Measurements from ENCODE around the gene NEURL2. TPM values are rescaled to one million over a fixed set of nuclear protein-coding genes. Genes with fewer than 3 reads are reported as not detected.

Gene NEURL2
- total RNA-seq, 1 experiment from 2014 or later: 9.0 TPM

DNA sequence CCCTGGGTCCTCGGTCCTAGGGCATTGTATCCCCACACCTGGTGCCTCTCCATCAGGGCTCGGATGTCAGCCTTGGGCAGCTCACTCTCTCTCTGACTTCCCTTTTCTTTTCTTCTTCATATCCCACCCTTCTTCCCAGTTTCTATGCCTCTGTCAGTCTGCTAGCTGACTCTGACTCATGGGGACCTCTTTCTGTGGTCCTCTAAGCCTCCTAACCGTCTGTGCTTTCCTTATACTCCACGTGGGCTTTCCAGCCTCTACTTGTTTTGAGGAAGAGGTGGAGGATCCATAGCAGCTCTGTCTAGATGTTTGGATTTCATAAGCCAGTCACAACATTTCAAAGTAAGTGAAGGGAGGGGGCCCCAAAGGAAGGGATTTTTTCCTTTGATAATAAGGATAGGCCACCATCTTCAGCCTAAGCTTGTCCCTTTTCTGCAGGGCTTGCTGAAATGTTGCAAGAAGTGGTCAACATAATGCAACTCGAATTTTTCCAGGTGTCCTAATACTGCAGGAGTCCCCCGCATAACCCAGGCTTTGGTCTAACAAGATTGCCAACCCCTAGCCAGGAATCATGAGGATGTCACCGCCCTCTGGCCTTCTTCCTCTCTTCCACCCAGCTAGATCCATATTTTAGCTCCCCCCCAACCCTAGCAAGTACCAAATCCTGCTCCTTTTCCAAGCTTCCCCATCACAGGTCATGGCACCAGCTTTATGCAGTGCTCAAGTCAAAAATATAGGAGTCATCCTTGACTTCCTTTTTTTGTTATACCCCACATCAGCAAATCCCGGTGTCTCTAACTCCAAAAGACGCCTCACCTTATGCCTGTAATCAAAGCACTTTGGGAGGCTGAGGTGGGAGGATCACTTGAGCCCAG is 29.7 kb upstream of the NEURL2 start:
- peak; percentile 18 for DNase-seq (ENCODE audit: low read depth)

DNA sequence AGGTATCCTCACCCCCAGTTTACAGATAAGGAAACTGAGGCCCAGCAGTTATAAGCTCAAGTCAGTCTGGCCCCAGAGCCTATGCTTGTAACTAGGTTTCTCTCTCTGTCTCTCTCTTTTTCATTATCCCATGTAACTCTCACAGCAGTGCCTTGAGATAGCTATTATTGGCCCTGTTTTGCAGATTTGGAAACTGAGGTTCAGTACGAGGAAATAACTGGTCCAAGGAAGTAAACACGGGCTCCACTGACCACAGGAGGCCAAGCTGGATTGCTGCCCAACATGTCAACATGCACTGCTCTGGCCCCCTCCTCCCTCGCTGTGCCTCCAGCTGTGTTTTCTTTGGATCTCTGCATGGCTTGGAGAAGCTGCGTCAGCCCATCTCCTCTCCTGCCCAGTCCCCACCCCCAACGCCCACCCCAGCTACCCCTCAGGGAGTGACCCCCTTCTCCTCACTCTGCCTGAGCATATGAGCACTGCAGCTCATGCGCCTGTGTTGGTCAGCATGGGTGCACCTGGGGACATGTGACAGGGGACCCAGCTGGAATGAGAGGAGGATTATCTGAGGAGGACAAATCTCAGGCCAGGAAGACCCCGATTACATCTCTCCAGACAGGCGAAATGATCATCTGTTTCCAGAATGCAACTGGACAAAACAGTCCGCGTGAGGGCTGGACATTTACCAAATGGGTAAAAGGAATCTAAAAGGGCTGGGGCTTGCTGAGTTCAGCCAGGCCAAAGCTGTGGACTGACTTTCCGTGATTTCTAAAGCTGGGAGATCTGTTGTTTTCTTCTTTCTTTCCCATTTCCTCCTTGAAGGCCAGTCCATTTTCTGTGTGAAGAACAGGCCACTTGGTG is 28.8 kb upstream of the NEURL2 start:
- peak; percentile 65 for DNase-seq (ENCODE audit: low read depth)

DNA sequence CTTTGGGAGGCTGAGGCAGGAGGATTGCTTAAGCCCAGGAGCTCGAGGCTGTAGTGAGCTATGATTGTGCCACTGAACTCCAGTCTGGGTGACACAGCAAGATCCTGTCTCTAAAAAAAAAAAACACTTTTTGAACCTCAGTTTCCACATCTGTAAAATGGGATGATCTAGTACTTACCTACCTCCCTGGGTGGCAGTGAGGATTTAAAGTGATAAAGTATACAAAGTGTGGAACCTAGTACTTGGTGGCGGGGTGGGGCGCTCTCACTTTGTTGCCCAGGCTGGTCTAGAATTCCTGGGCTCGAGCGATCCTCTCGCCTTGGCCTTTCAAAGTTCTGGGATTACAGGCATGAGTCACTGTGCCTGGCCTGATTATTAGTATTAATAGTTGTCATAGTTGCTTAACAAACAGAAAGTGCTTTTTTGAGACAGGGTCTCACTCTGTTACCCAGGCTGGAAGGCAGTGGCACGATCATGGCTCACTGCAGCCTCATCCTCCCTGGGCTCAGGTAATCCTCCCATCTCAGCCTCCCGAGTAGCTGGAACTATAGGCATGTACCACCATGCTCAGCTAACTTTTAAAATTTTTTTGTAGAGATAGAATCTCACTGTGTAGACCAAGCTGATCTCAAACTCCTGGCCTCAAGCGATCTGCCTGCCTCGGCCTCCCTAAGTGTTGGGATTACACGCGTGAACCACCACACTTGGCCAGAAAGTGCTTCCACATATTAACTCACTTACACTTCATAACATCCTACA is 27.9 kb upstream of the NEURL2 start:
- no peak for DNase-seq (ENCODE audit: low read depth)

DNA sequence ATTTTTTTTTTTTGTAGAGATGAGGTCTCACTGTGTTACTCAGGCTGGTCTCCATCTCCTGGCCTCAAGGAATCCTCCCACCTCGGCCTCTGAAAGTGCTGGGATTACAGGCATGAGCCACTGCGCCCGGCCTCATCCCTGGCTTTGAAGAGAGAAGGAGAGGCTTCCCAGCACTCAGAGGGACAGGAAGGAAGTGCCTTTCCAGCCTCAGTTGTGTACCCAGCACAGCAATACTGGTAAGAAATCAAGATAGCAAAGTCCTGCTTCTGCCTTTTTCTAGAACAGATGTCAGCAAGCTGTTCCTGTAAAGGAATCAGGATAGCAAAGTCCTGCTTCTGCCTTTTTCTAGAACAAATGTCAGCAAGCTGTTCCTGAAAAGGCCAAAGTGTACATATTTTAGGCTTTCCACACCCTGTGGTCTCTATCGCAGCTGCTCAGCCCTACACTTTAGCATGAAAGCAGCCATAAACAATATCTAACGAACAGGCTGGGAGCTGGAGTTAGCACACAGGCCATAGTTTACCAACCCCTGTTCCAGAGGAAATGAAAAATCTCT is 27.3 kb upstream of the NEURL2 start:
- DNase-seq (ENCODE audit: low read depth): peak; percentile 81

DNA sequence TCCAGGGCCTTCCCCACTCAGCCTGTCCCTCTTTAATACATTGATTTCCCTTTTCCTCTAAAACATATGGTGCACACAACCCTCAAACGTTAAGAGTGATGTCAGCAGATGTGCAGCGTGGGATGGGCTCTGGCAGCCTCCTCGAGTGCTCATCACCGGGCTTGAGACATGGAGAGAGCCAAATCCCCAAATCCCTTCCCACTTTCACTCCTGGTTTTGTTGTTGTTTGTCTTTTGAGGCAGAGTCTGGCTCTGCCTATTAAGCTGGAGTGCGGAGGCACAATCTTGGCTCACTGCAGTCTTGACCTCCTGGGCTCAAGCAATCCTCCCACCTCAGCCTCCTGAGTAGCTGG is 26.8 kb upstream of the NEURL2 start:
- peak; percentile 75 for DNase-seq (ENCODE audit: low read depth)

DNA sequence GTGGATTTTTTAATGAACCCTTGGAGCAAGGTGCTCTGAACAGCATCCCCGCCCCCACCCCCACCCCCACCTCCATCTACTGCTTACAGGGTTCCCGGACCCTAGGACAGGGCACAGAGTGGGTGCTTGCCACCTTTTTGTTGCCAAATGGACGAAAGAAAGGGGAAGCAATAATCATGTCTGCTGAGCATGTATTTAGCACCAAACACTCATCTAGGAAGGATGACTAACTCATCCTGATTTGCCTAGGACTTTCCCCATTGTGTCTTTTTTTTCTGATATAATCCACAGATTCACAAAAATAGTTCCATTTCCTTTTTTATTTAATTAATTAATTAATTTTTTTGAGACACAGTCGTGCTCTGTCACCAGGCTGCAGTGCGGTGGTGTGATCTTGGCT is 22.1 kb upstream of the NEURL2 start:
- no peak for DNase-seq (ENCODE audit: low read depth)

DNA sequence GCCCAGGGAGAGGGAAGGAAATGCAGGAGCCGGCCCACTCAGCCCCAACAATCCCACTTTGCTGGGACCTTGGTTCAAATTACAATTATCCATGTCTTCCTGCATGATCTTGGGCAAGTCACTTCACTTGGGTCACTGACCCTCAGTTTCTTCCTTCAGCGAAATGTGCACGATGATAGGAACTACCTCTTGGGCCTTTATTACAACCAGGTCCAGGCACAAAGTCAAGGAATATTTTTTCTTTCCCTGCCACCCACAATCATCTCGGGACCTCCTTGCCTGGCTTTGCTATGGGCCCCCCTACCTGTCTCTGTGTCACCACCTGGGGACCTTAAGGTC is 21.3 kb upstream of the NEURL2 start:
- DNase-seq (ENCODE audit: low read depth): no peak

DNA sequence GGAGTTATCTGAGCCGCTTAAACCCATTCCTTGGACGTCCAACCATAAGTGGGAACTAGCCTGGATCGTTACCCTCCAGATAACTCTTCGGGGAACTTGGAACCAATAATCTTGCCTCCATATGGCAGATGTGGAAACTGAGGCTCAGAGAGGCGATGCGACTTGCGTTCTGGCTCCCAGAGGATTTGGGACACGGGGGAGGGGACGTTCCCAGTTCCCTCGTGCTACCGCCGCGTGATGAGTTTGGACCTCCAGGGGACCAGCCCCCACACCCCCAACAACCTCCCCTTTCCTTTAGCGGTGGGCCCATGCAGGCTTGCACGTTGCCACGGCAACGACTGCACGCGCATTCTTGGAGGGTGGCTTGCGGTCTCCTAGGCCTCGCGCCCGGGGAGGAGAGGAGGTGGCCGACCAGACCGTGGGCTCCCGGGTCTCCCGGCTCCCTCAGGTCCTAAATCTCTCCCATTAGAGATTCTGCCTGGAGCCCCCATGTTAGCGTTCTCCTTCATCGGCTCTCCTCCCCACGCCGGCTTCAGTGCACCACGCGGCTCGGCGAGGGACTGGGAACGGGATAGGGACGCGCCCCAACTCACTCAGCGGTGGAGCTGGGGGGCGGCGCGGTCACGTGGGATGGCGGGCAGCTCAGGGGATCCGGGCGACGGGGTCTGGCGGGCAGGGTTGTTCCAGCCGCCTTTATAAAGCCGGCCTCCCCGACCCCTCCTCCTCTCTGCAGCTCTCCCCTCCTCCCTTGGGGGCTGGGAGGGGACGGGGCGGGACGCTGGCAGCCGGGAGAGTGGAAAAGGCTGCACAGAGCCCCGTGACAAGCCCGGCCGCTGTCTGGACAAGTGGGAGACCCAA is 20.7 kb upstream of the NEURL2 start, which contains the start of gene PLTP:
Gene PLTP, minus strand, starts transcription at position 670 of the 858 bp plus-strand sequence. CDS start 703 bp downstream, outside the sequence.
- peak; percentile 32 for DNase-seq (ENCODE audit: low read depth)

DNA sequence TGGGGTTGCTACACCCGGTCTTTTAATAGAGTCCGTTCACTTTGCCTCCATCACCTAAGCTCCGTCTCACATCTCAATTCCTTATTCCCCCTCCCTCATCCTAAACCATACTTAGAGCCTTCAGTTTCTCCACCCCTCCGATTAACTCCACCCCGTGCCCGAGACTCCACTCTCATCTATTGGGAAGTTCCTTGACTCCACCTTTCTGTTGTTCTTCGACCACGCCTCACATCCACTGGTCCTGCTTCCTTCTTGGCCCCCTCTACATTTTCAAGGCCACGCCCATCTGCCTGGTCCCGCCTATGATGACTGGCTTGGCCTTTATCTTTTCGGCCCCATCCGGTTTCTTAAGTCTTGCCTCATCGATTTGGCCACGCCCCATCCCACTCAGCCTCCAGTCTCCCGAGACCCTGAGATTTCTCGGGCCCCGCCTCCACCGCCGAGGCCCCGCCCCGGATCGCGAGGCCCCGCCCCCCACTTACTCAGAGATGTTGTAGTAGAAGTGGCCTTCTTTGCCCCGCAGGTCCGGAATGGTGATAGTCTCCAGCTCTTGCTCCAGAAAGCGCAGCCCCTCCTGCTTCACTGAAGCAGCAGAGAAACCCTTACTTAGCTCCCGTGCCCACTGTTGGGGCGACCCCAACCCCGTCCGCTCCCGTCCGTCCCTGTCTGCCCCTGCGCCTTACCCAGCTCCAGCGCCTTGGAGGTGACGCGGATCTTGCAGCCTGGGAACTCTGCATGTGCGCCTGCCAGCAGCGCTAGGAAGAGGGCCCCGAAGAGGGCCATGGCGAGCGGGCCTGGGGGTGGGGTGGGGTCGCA is 19.9 kb upstream of the NEURL2 start:
- DNase-seq (ENCODE audit: low read depth): peak; percentile 91

DNA sequence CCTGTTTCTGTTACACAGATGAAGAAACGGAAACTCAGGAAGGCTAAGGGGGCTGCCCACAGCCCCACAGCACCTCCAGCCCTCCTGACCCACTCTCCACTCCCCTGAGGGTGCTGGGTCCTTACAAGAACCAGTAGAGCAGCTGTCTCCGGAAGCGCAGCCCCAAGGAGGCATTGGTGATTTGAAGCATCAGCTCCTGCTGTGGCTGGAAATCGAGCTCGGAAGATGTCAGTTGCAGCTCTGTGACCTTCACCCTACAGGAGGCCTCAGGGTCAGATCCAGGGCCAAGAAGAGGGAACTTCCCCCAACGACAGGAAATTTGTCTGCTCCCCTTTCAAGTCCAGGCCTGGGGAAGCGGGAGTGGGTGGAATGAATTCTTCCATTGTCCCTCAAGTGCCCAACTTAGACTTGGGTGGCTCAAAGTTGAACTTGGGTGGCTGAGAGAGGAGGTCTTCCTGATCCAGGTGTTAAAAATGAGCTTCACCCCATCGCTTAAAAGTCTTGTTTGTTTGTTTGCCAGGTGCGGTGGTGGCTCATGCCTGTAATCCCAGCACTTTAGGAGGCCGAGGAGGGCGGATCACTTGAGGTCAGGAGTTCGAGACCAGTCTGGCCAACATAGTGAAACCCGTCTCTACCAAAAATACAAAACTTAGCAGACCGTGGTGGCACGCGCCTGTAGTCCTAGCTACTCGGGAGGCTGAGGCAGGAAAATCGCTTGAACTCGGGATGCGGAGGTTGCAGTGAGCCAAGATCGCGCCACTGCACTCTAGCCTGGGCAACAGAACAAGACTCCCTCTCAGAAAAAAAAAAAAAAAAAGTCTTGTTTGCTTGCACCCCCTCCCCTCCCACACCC is 19.0 kb upstream of the NEURL2 start:
- no peak for DNase-seq (ENCODE audit: low read depth)

DNA sequence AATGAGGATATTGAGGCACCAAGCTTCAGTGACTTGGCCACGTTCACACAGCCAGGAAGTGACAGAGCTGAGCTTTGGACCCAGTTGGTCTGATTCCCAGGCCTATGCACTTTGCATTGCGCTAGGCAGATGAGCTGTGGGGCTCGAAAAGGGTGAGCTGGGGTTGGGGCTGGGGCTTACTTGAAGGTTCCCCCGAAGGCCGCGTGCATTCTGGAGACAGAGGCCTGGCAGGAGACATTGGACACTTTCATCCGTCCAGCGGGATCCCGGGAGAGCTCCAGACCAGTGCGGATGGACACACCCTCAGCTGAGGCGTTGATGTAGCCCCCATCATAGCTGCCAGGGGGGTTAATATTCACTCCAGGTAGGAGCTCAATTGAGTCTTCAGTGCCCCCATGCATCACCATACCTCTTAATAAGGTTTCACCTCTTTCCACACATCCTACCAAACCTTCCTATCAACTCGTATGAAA is 18.4 kb upstream of the NEURL2 start:
- DNase-seq (ENCODE audit: low read depth): no peak

DNA sequence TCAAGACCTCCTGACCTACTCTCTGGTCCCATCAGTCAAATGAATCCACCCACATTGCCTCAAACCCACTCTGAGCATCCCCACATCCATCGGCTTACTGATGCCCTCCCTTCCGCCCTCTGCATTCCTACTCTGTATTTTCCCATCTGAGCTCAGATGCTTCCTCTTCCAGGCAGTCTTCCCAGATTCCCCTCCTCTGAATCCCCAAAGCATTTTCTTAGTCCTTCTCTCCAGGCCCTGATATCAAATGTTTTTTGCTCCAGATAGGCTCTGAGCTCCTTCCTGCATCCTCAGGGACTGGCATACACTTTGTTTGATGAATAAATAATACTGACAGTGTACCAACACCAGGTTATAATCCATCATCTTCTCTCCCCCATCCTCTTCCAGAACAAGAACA is 17.1 kb upstream of the NEURL2 start:
- no peak for DNase-seq (ENCODE audit: low read depth)

DNA sequence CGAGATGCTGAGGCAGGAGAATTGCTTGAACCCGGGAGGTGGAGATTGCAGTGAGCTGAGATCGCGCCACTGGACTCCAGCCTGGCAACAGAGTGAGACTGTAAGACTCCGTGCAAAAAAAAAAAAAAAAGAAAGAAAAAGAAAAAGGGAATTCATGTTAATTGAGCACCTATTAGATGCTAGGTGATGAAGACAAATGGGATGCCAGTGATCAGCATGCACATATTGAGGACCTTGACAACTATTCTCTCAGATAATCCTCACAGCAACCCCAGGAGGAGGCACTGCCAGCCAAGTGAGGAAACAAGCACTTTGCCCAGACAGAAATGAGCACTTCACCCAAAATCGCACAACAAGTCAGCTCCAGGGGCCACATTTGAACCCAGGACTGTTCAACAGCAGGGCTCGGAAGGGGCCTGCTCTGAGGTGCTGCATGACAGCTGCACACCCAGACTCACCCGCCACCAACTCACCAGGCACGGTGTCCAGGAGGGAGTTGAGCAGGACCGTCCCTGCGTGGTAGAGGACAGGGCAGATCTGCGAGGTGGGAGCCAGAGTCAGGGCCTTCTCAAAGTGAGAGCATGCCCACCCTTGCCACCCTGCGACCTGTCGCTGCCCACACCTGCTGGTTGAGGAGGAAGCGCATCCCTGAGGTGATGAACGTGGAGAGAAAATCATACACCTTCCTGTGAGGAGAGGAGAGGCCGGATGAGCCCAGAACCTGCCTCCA is 16.4 kb upstream of the NEURL2 start:
- no peak for DNase-seq (ENCODE audit: low read depth)

DNA sequence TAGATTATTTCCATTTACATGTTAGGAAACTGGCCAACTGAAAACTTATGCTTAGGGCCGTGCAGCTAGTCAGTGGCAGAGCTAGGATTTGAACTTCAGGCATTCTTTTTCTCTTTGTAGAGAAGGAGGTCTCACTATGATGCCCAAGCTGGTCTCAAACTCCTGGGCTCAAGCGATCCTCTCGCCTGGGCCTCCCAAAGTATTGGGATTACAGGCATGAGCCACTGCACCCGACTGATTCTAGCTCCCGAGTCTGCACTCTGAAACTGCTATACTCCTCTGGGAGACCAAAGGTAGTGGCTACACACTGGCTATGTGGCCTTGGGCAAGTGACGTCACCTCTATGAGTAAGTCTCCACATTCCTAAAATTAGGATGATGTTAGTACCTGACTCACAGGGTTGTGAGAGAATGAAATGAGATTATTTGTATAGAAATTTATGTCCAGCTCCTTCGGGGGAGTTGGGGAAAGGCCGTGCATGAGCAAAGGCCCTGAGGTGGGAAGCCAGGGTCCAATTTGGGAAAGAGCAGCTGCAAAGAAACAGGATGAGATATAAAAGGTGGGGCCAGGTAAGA is 14.6 kb upstream of the NEURL2 start:
- DNase-seq (ENCODE audit: low read depth): peak; percentile 34

DNA sequence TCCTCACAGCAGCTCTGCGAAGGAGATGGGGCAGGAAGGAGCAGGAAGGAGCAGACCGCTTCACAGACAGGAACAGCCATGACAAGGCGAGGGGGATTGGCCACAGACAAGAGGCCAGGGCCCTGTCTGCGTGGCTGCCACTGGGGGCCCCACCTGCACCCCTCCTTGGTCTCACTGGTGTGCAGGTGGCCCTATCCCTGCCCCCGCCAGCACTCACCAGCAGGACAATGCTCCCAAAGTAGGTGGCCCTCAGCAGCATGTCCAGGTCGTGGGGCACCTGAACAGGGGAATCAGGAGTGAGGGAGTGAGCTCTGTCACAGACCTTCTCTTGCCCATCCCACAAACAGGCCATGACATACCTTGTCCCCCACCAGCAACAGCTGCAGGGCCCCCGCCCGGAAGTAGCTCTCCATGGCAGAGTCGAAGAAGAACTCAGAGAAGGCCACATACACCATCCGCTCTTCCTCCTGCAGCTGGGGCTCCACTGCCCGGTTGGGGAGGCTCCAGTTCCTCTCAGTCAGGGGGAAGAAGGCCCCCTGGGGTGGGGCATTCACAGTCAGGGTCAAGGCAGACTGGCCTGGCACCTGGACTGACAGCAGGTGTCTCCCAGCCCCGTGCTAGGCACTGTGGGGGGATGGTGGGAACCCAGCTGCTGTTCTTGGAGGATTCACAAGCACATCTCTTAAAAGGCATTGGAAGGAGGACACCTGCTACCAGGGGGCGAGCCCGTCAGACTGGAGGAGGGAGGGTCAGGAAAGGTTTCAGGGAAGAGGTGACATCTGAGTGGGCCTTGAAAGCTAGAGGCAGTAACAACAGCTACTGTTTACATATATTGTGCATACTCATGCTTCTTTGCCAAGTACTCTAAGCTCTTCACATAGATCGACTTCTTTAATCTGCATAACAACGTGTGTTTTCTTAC is 13.8 kb upstream of the NEURL2 start:
- DNase-seq (ENCODE audit: low read depth): no peak

DNA sequence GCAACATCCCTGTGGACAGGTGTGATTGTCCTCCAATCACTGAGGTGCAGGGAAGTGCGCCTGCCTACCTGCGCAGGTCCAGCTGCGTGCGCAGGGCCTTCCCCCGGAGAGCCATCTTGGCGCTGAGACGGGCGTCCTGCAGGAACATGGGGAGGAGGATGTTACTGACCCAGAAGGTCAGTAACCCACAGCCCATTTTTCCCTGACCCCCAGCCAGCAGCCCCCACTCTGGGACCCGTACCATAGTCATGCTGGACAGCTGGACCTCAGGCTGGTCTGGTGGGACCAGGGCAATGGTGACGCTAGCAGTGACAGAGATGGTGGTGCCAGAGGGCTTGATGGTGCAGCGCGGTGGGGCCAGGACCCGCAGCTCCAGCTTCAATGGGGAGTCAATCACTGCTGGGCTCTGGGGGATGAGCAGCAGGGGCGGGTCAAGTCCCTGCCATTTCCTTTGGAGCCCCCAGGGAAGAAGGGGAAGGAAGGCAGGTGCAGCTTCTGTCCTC is 11.2 kb upstream of the NEURL2 start:
- no peak for DNase-seq (ENCODE audit: low read depth)

Measured in LHCN-M2 (cell line).